Activated naive CD4-positive, alpha-beta T cell treated with anti-CD3 and anti-CD28 coated beads for 36 hours (primary cell): ENCODE data around the gene TRIM13. TPM values are rescaled to one million over a fixed set of nuclear protein-coding genes. Genes with fewer than 3 reads are reported as not detected.

Experiments used
- CTCF ChIA-PET: fragments of 350-600 bp; sonication (Branson Sonifier 250); formaldehyde crosslinking; loops from one replicate; lab custom pipeline; 2021; ENCODE audit warnings: antibody characterized with exemption; lab: Charles Lee
- DNase-seq: peaks from one replicate; pipeline ENCODE4 v3.0.0-alpha.2; 2020
- H3K27ac Mint-ChIP-seq: one replicate; pipeline ENCODE4 v1.8.0; 2021; ENCODE audit warnings: mild to moderate bottlenecking, mixed read lengths
- H3K27me3 Mint-ChIP-seq: one replicate; pipeline ENCODE4 v1.8.0; 2021; ENCODE audit warnings: low read depth, mixed read lengths
- H3K36me3 Mint-ChIP-seq: one replicate; pipeline ENCODE4 v1.8.0; 2021; ENCODE audit warnings: low read depth, mixed read lengths
- H3K4me1 Mint-ChIP-seq: one replicate; pipeline ENCODE4 v1.8.0; 2021; ENCODE audit warnings: low read depth, mixed read lengths
- H3K4me3 Mint-ChIP-seq: one replicate; pipeline ENCODE4 v1.8.0; 2021; ENCODE audit warnings: mild to moderate bottlenecking, moderate library complexity, mixed read lengths
- H3K9me3 Mint-ChIP-seq: one replicate; pipeline ENCODE4 v1.8.0; 2021; ENCODE audit warnings: mixed read lengths
- intact Hi-C: fragments of 100-400 bp; cut with micrococcal nuclease; formaldehyde crosslinking; loops from one replicate; pipeline ENCODE4 v1.15.1; 2023
- total RNA-seq, 2 experiments: library from RNA; stranded (reverse); gene quantifications; one replicate each; pipeline ENCODE4 v1.2.3, GENCODE V29; 2021

Gene TRIM13
- total RNA-seq, 2 experiments from 2014 or later: 15.5 to 15.8 TPM

GRCh38 chr13:49998714-49999624 lies 2.1 kb downstream of the TRIM13 start:
- intact Hi-C loops: loop anchor here (5.0 kb wide), 1 partner anchor 593 kb away; no protein-coding TSS in a partner anchor
- DNase-seq: no peak
- CTCF ChIA-PET: interaction anchor here (0.7 to 2.2 kb wide), 5 partner anchors 10 to 913 kb away, joined by 3 to 11 read pairs (median 3); no protein-coding TSS in a partner anchor
- Mint-ChIP-seq H3K36me3 (peaks cover 23% of the 10 kb centered on the region), H3K4me3 (peak overlapping the region; percentile 79), H3K27ac (no peak overlapping the region), H3K9me3 (no peaks in the 10 kb centered on the region), H3K4me1 (peaks cover 41% of the 10 kb centered on the region), H3K27me3 (no peaks in the 10 kb centered on the region)

- no peak for DNase-seq
- Mint-ChIP-seq H3K4me1 (peaks cover 44% of the 10 kb centered on the region), H3K4me3 (no peak overlapping the region), H3K36me3 (peaks cover 37% of the 10 kb centered on the region), H3K27ac (no peak overlapping the region), H3K9me3 (no peaks in the 10 kb centered on the region), H3K27me3 (no peaks in the 10 kb centered on the region)
- CTCF ChIA-PET: interaction anchor here (0.6 to 1.0 kb wide), 2 partner anchors 7 to 80 kb away, joined by 3 read pairs; no protein-coding TSS in a partner anchor
- intact Hi-C loops: loop anchor here (5.0 kb wide), 1 partner anchor 41 kb away; no protein-coding TSS in a partner anchor
Observed at GRCh38 chr13:50001287-50001686, 4.4 kb downstream of the TRIM13 start.

- CTCF ChIA-PET: interaction anchor here (2.1 kb wide), 1 partner anchor 9 kb away, joined by 9 read pairs; the partner anchor contains the start of gene TRIM13
- Mint-ChIP-seq H3K27me3 (no peaks in the 10 kb centered on the region), H3K4me3 (no peak overlapping the region), H3K27ac (no peak overlapping the region), H3K9me3 (no peaks in the 10 kb centered on the region), H3K36me3 (peaks cover 46% of the 10 kb centered on the region), H3K4me1 (peaks cover 24% of the 10 kb centered on the region)
- no peak for DNase-seq
- intact Hi-C loops: no loop called here
Observed at GRCh38 chr13:50006426-50007135, 9.7 kb downstream of the TRIM13 start.

GRCh38 chr13:50011461-50011860 lies 14.6 kb downstream of the TRIM13 start:
- H3K36me3 Mint-ChIP-seq: peaks cover 56% of the 10 kb centered on the region
- intact Hi-C loops: no loop called here
- no peak overlapping the region for H3K4me3 Mint-ChIP-seq
- peaks cover 17% of the 10 kb centered on the region for H3K4me1 Mint-ChIP-seq
- H3K27me3 Mint-ChIP-seq: no peaks in the 10 kb centered on the region
- CTCF ChIA-PET: interaction anchor here (2.4 kb wide), 1 partner anchor 14 kb away, joined by 11 read pairs; the partner anchor contains the start of gene TRIM13
- no peak for DNase-seq
- H3K27ac Mint-ChIP-seq: no peak overlapping the region
- no peaks in the 10 kb centered on the region for H3K9me3 Mint-ChIP-seq

- intact Hi-C loops: no loop called here
- peaks cover 56% of the 10 kb centered on the region for H3K36me3 Mint-ChIP-seq
- H3K4me3 Mint-ChIP-seq: no peak overlapping the region
- H3K27ac Mint-ChIP-seq: no peak overlapping the region
- no peaks in the 10 kb centered on the region for H3K27me3 Mint-ChIP-seq
- peaks cover 23% of the 10 kb centered on the region for H3K4me1 Mint-ChIP-seq
- H3K9me3 Mint-ChIP-seq: no peaks in the 10 kb centered on the region
- CTCF ChIA-PET: interaction anchor here (2.4 kb wide), 1 partner anchor 15 kb away, joined by 11 read pairs; the partner anchor contains the start of gene TRIM13
- no peak for DNase-seq
Observed at GRCh38 chr13:50012396-50013169, 15.7 kb downstream of the TRIM13 start.

GRCh38 chr13:50014386-50014785 lies 17.5 kb downstream of the TRIM13 start:
- H3K27ac Mint-ChIP-seq: no peak overlapping the region
- peaks cover 59% of the 10 kb centered on the region for H3K36me3 Mint-ChIP-seq
- intact Hi-C loops: no loop called here
- H3K4me1 Mint-ChIP-seq: peaks cover 27% of the 10 kb centered on the region
- CTCF ChIA-PET: interaction anchor here (0.9 to 1.4 kb wide), 3 partner anchors 15 to 786 kb away, joined by 3 to 5 read pairs (median 4); partner anchors contain the start of gene TRIM13
- no peak overlapping the region for H3K4me3 Mint-ChIP-seq
- H3K27me3 Mint-ChIP-seq: no peaks in the 10 kb centered on the region
- no peak for DNase-seq
- H3K9me3 Mint-ChIP-seq: no peaks in the 10 kb centered on the region

- intact Hi-C loops: no loop called here
- Mint-ChIP-seq H3K4me3 (no peak within 1 kb of the TSS), H3K9me3 (no peaks in the 10 kb centered on the region), H3K4me1 (peaks cover 27% of the 10 kb centered on the region), H3K27ac (no peak within 1 kb of the TSS), H3K27me3 (no peaks in the 10 kb centered on the region), H3K36me3 (peaks cover 58% of the 10 kb centered on the region)
- CTCF ChIA-PET: interaction anchor here (1.4 kb wide), 1 partner anchor 18 kb away, joined by 5 read pairs; the partner anchor contains the start of gene TRIM13
- no peak for DNase-seq
Observed at GRCh38 chr13:50015258-50015657, 18.4 kb downstream of the TRIM13 start, which contains the start of gene KCNRG. Gene KCNRG (plus strand): TSS chr13:50015444. CDS start chr13:50015494, 50 bp downstream.

- Mint-ChIP-seq H3K9me3 (peaks cover 2% of the 10 kb centered on the region), H3K27ac (no peak overlapping the region), H3K27me3 (no peaks in the 10 kb centered on the region), H3K4me1 (peaks cover 27% of the 10 kb centered on the region), H3K4me3 (no peak overlapping the region), H3K36me3 (peaks cover 57% of the 10 kb centered on the region)
- no peak for DNase-seq
- CTCF ChIA-PET: interaction anchor here (0.6 kb wide), 1 partner anchor 14 kb away, joined by 3 read pairs; no protein-coding TSS in a partner anchor
- intact Hi-C loops: no loop called here
Observed at GRCh38 chr13:50015750-50016149, 18.9 kb downstream of the TRIM13 start.

GRCh38 chr13:50016444-50016843 lies 19.6 kb downstream of the TRIM13 start:
- Mint-ChIP-seq H3K4me1 (peaks cover 27% of the 10 kb centered on the region), H3K9me3 (peaks cover 2% of the 10 kb centered on the region), H3K27ac (no peak overlapping the region), H3K36me3 (peaks cover 50% of the 10 kb centered on the region), H3K4me3 (no peak overlapping the region), H3K27me3 (no peaks in the 10 kb centered on the region)
- DNase-seq: no peak
- intact Hi-C loops: no loop called here
- CTCF ChIA-PET: interaction anchor here (0.6 to 0.7 kb wide), 2 partner anchors 14 to 849 kb away, joined by 3 to 4 read pairs; no protein-coding TSS in a partner anchor

- CTCF ChIA-PET: interaction anchor here (0.6 to 1.1 kb wide), 2 partner anchors 68 to 353 kb away, joined by 3 to 4 read pairs; no protein-coding TSS in a partner anchor
- peaks cover 27% of the 10 kb centered on the region for H3K4me1 Mint-ChIP-seq
- H3K36me3 Mint-ChIP-seq: peaks cover 36% of the 10 kb centered on the region
Observed at GRCh38 chr13:50017819-50018218, 21.0 kb downstream of the TRIM13 start.

GRCh38 chr13:50025436-50025835 lies 28.6 kb downstream of the TRIM13 start:
- intact Hi-C loops: no loop called here
- Mint-ChIP-seq H3K36me3 (peaks cover 17% of the 10 kb centered on the region), H3K4me1 (peaks cover 6% of the 10 kb centered on the region), H3K27ac (no peak overlapping the region), H3K27me3 (no peaks in the 10 kb centered on the region), H3K9me3 (peaks cover 2% of the 10 kb centered on the region), H3K4me3 (no peak overlapping the region)
- CTCF ChIA-PET: no interaction called here
- DNase-seq: no peak

More at GRCh38 chr13:50017819-50018218, 21.0 kb downstream of the TRIM13 start:
- H3K27ac Mint-ChIP-seq: no peak overlapping the region
- no peak overlapping the region for H3K4me3 Mint-ChIP-seq
- DNase-seq: no peak
- H3K9me3 Mint-ChIP-seq: peaks cover 2% of the 10 kb centered on the region
- H3K27me3 Mint-ChIP-seq: no peaks in the 10 kb centered on the region
- intact Hi-C loops: no loop called here
